HG02852 (cell line): ENCODE results near the gene TOPAZ1.

Experiments used
- ATAC-seq: cut with Tn5 transposase; IDR thresholded peaks from one replicate; pipeline ENCODE4 v1.9.1; 2021; ENCODE audit warnings: mild to moderate bottlenecking, moderate library complexity; ENCODE audit not compliant: unreplicated experiment

TOPAZ1 gene

GRCh38 chr3:44241706-44242105 is at the start of gene TOPAZ1:
Gene TOPAZ1, plus strand, starts transcription at chr3:44241886. Its CDS starts 168 bp downstream, at chr3:44242054.
- ATAC-seq = no peak

- ATAC-seq = peak; percentile 56
Observed at GRCh38 chr3:44198284-44199269, 43.1 kb upstream of the TOPAZ1 start.

GRCh38 chr3:44206261-44206660 is 35.4 kb upstream of the TOPAZ1 start:
- ATAC-seq = no peak

- ATAC-seq = no peak
Observed at GRCh38 chr3:44206862-44207652, 34.6 kb upstream of the TOPAZ1 start.

GRCh38 chr3:44208086-44208485 is 33.6 kb upstream of the TOPAZ1 start:
- no peak for ATAC-seq

GRCh38 chr3:44208568-44208967 is 33.1 kb upstream of the TOPAZ1 start:
- no peak for ATAC-seq

GRCh38 chr3:44210967-44211366 is 30.7 kb upstream of the TOPAZ1 start:
- ATAC-seq = no peak

GRCh38 chr3:44222337-44222736 is 19.3 kb upstream of the TOPAZ1 start:
- ATAC-seq = no peak

GRCh38 chr3:44223299-44223698 is 18.4 kb upstream of the TOPAZ1 start:
- ATAC-seq = no peak

- no peak for ATAC-seq
Observed at GRCh38 chr3:44224131-44224530, 17.6 kb upstream of the TOPAZ1 start.

GRCh38 chr3:44226573-44226972 is 15.1 kb upstream of the TOPAZ1 start:
- no peak for ATAC-seq

- ATAC-seq = no peak
Observed at GRCh38 chr3:44227632-44228031, 14.1 kb upstream of the TOPAZ1 start.

- no peak for ATAC-seq
Observed at GRCh38 chr3:44228900-44229299, 12.8 kb upstream of the TOPAZ1 start.

GRCh38 chr3:44232407-44232806 is 9.3 kb upstream of the TOPAZ1 start:
- ATAC-seq = no peak

GRCh38 chr3:44234648-44235268 is 6.9 kb upstream of the TOPAZ1 start:
- ATAC-seq = no peak

GRCh38 chr3:44235604-44236484 is 5.8 kb upstream of the TOPAZ1 start:
- no peak for ATAC-seq

GRCh38 chr3:44236485-44236908 is 5.2 kb upstream of the TOPAZ1 start:
- ATAC-seq = no peak

GRCh38 chr3:44237161-44237560 is 4.5 kb upstream of the TOPAZ1 start:
- ATAC-seq = no peak

GRCh38 chr3:44237665-44238064 is 4.0 kb upstream of the TOPAZ1 start:
- no peak for ATAC-seq

GRCh38 chr3:44238889-44239288 is 2.8 kb upstream of the TOPAZ1 start:
- no peak for ATAC-seq
